ENCODE data around the gene KLRD1.

DNA sequence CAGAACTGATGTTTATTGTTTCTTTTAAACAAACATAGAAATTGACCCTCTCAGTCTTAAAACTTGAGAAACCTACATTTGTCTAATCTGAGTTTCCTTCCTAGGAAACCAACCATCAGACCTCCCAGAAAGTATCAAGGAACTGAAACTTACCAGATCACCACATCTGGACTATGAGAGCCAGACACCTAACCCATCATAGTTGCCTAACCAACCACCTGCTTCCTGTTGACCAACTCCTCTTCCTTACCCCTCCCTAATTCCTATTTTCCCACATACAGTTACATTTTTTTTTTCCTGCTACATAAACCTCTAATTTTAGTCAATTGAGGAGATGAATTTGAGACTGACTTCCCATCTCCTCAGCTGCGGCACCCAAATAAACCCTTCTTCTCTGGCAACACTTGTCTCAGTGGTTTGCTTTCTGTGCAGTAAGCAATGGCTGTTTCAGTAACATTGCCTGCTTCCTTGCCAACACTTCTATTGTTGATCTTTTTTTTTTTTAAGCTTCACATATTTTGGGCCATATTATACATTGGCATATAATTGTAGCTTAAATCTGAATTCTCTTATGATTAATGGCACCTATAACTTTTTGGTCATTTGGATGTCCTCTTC, 34.3 kb downstream of the KLRD1 start:
- TF ChIP-seq, protein P1, sequence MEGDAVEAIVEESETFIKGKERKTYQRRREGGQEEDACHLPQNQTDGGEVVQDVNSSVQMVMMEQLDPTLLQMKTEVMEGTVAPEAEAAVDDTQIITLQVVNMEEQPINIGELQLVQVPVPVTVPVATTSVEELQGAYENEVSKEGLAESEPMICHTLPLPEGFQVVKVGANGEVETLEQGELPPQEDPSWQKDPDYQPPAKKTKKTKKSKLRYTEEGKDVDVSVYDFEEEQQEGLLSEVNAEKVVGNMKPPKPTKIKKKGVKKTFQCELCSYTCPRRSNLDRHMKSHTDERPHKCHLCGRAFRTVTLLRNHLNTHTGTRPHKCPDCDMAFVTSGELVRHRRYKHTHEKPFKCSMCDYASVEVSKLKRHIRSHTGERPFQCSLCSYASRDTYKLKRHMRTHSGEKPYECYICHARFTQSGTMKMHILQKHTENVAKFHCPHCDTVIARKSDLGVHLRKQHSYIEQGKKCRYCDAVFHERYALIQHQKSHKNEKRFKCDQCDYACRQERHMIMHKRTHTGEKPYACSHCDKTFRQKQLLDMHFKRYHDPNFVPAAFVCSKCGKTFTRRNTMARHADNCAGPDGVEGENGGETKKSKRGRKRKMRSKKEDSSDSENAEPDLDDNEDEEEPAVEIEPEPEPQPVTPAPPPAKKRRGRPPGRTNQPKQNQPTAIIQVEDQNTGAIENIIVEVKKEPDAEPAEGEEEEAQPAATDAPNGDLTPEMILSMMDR (conservative IDR thresholded peaks at IDR 0.05; ENCODE audit: low read depth in 2 of 2): no peak
- TF ChIP-seq EZH2 (IDR thresholded peaks at IDR 0.05; ENCODE audit: low read depth, unreplicated experiment): no peak
- TF ChIP-seq ZNF331 (CRISPR knock-in tag; IDR thresholded peaks at IDR 0.05; ENCODE audit: low read depth): no peak
- no peak for TF ChIP-seq POLR2AphosphoS5 (IDR thresholded peaks at IDR 0.05; ENCODE audit: low read depth)
- no peak for TF ChIP-seq STAT1 (IDR thresholded peaks at IDR 0.05; ENCODE audit: unreplicated experiment)
- no peak for TF ChIP-seq EZH2phosphoT487 (IDR thresholded peaks at IDR 0.05; ENCODE audit: unreplicated experiment)
- TF ChIP-seq, protein P2, sequence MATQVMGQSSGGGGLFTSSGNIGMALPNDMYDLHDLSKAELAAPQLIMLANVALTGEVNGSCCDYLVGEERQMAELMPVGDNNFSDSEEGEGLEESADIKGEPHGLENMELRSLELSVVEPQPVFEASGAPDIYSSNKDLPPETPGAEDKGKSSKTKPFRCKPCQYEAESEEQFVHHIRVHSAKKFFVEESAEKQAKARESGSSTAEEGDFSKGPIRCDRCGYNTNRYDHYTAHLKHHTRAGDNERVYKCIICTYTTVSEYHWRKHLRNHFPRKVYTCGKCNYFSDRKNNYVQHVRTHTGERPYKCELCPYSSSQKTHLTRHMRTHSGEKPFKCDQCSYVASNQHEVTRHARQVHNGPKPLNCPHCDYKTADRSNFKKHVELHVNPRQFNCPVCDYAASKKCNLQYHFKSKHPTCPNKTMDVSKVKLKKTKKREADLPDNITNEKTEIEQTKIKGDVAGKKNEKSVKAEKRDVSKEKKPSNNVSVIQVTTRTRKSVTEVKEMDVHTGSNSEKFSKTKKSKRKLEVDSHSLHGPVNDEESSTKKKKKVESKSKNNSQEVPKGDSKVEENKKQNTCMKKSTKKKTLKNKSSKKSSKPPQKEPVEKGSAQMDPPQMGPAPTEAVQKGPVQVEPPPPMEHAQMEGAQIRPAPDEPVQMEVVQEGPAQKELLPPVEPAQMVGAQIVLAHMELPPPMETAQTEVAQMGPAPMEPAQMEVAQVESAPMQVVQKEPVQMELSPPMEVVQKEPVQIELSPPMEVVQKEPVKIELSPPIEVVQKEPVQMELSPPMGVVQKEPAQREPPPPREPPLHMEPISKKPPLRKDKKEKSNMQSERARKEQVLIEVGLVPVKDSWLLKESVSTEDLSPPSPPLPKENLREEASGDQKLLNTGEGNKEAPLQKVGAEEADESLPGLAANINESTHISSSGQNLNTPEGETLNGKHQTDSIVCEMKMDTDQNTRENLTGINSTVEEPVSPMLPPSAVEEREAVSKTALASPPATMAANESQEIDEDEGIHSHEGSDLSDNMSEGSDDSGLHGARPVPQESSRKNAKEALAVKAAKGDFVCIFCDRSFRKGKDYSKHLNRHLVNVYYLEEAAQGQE (IDR thresholded peaks at IDR 0.05; ENCODE audit: unreplicated experiment): no peak
- TF ChIP-seq ZNF114 (CRISPR knock-in tag; IDR thresholded peaks at IDR 0.05): no peak
- TF ChIP-seq, protein P3, sequence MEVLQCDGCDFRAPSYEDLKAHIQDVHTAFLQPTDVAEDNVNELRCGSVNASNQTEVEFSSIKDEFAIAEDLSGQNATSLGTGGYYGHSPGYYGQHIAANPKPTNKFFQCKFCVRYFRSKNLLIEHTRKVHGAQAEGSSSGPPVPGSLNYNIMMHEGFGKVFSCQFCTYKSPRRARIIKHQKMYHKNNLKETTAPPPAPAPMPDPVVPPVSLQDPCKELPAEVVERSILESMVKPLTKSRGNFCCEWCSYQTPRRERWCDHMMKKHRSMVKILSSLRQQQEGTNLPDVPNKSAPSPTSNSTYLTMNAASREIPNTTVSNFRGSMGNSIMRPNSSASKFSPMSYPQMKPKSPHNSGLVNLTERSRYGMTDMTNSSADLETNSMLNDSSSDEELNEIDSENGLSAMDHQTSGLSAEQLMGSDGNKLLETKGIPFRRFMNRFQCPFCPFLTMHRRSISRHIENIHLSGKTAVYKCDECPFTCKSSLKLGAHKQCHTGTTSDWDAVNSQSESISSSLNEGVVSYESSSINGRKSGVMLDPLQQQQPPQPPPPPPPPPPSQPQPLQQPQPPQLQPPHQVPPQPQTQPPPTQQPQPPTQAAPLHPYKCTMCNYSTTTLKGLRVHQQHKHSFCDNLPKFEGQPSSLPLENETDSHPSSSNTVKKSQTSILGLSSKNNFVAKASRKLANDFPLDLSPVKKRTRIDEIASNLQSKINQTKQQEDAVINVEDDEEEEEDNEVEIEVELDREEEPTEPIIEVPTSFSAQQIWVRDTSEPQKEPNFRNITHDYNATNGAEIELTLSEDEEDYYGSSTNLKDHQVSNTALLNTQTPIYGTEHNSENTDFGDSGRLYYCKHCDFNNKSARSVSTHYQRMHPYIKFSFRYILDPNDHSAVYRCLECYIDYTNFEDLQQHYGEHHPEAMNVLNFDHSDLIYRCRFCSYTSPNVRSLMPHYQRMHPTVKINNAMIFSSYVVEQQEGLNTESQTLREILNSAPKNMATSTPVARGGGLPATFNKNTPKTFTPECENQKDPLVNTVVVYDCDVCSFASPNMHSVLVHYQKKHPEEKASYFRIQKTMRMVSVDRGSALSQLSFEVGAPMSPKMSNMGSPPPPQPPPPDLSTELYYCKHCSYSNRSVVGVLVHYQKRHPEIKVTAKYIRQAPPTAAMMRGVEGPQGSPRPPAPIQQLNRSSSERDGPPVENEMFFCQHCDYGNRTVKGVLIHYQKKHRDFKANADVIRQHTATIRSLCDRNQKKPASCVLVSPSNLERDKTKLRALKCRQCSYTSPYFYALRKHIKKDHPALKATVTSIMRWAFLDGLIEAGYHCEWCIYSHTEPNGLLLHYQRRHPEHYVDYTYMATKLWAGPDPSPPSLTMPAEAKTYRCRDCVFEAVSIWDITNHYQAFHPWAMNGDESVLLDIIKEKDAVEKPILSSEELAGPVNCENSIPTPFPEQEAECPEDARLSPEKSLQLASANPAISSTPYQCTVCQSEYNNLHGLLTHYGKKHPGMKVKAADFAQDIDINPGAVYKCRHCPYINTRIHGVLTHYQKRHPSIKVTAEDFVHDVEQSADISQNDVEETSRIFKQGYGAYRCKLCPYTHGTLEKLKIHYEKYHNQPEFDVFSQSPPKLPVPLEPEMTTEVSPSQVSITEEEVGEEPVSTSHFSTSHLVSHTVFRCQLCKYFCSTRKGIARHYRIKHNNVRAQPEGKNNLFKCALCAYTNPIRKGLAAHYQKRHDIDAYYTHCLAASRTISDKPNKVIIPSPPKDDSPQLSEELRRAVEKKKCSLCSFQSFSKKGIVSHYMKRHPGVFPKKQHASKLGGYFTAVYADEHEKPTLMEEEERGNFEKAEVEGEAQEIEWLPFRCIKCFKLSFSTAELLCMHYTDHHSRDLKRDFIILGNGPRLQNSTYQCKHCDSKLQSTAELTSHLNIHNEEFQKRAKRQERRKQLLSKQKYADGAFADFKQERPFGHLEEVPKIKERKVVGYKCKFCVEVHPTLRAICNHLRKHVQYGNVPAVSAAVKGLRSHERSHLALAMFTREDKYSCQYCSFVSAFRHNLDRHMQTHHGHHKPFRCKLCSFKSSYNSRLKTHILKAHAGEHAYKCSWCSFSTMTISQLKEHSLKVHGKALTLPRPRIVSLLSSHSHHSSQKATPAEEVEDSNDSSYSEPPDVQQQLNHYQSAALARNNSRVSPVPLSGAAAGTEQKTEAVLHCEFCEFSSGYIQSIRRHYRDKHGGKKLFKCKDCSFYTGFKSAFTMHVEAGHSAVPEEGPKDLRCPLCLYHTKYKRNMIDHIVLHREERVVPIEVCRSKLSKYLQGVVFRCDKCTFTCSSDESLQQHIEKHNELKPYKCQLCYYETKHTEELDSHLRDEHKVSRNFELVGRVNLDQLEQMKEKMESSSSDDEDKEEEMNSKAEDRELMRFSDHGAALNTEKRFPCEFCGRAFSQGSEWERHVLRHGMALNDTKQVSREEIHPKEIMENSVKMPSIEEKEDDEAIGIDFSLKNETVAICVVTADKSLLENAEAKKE (CRISPR knock-in tag; IDR thresholded peaks at IDR 0.05): no peak
- TF ChIP-seq CREB1 (CRISPR knock-in tag; IDR thresholded peaks at IDR 0.05; ENCODE audit: low read depth): no peak
- TF ChIP-seq NANOG (IDR thresholded peaks at IDR 0.05; ENCODE audit: borderline replicate concordance): no peak
- TF ChIP-seq, protein P4, sequence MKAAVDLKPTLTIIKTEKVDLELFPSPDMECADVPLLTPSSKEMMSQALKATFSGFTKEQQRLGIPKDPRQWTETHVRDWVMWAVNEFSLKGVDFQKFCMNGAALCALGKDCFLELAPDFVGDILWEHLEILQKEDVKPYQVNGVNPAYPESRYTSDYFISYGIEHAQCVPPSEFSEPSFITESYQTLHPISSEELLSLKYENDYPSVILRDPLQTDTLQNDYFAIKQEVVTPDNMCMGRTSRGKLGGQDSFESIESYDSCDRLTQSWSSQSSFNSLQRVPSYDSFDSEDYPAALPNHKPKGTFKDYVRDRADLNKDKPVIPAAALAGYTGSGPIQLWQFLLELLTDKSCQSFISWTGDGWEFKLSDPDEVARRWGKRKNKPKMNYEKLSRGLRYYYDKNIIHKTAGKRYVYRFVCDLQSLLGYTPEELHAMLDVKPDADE (IDR thresholded peaks at IDR 0.05): no peak
